GM23248 (cell line): Measurements from ENCODE around the gene MRGPRG. TPM values are rescaled to one million over a fixed set of nuclear protein-coding genes. Genes with fewer than 3 reads are reported as not detected.

Experiments used
- DNase-seq: peaks from one replicate; pipeline ENCODE4 v3.0.0-alpha.2; 2015
- H2AFZ ChIP-seq: fragments of 200-600 bp; sonication (generic); 2 replicates; pipeline ENCODE4 v1.6.1; 2016; ENCODE audit warnings: antibody characterized with exemption
- H3F3A ChIP-seq: fragments of 200-600 bp; sonication (generic); 2 replicates; pipeline ENCODE4 v1.6.1; 2016; ENCODE audit warnings: mild to moderate bottlenecking, antibody characterized with exemption, mixed run types; ENCODE audit not compliant: insufficient read depth
- H3K27ac ChIP-seq: fragments of 200-600 bp; sonication (generic); 2 replicates; pipeline ENCODE4 v1.5.1; 2016; ENCODE audit warnings: mild to moderate bottlenecking
- H3K27me3 ChIP-seq: fragments of 200-600 bp; sonication (generic); replicated peaks from 2 replicates; pipeline ENCODE4 v1.6.1; 2016; ENCODE audit warnings: mild to moderate bottlenecking; ENCODE audit not compliant: insufficient read depth
- H3K36me3 ChIP-seq: fragments of 200-600 bp; sonication (generic); 2 replicates; pipeline ENCODE4 v1.6.1; 2016; ENCODE audit warnings: low read depth, mild to moderate bottlenecking
- H3K4me1 ChIP-seq: fragments of 200-600 bp; sonication (generic); 2 replicates; pipeline ENCODE4 v1.6.1; 2016; ENCODE audit warnings: mild to moderate bottlenecking; ENCODE audit not compliant: insufficient read depth
- H3K4me2 ChIP-seq: fragments of 200-600 bp; sonication (generic); one replicate; pipeline ENCODE4 v1.6.1; 2016; ENCODE audit warnings: mild to moderate bottlenecking; ENCODE audit not compliant: unreplicated experiment
- H3K4me3 ChIP-seq: fragments of 200-600 bp; sonication (generic); 2 replicates; pipeline ENCODE4 v1.5.1; 2016; ENCODE audit warnings: mild to moderate bottlenecking
- H3K79me2 ChIP-seq: fragments of 200-600 bp; sonication (generic); 2 replicates; pipeline ENCODE4 v1.6.1; 2016; ENCODE audit warnings: mild to moderate bottlenecking; ENCODE audit not compliant: insufficient read depth
- H3K9ac ChIP-seq: fragments of 200-600 bp; sonication (generic); 2 replicates; pipeline ENCODE4 v1.6.1; 2016; ENCODE audit warnings: mild to moderate bottlenecking
- H3K9me2 ChIP-seq: fragments of 200-600 bp; sonication (generic); 2 replicates; pipeline ENCODE4 v1.6.1; 2016; ENCODE audit warnings: mixed run types, mild to moderate bottlenecking, moderate library complexity; ENCODE audit not compliant: insufficient read depth
- H3K9me3 ChIP-seq: fragments of 200-600 bp; sonication (generic); one replicate; pipeline ENCODE4 v1.6.1; 2017; ENCODE audit warnings: low read depth
- H4K20me1 ChIP-seq: fragments of 200-600 bp; sonication (generic); 2 replicates; pipeline ENCODE4 v1.6.0; 2016; ENCODE audit not compliant: insufficient read depth
- EZH2 ChIP-seq: fragments of 200-600 bp; sonication (generic); IDR thresholded peaks from 2 replicates; pipeline ENCODE4 v1.6.1; 2018; ENCODE audit warnings: antibody characterized with exemption, mild to moderate bottlenecking; ENCODE audit not compliant: insufficient read depth, poor library complexity, severe bottlenecking
- EZH2phosphoT487 ChIP-seq: fragments of 200-600 bp; sonication (generic); IDR thresholded peaks from 2 replicates; pipeline ENCODE4 v1.6.1; 2018; ENCODE audit warnings: antibody characterized with exemption, moderate library complexity, mild to moderate bottlenecking, low read depth; ENCODE audit not compliant: insufficient read depth
- WGBS, 2 experiments: methylation state at CpG; one replicate each; pipeline ENCODE4 v1.1.6; 2015 to 2017; ENCODE audit warnings: low lambda C conversion rate in 2 of 2, low coverage in 1 of 2; ENCODE audit errors: missing lambda C conversion rate in 2 of 2; 5-methylcytosine and 5-hydroxymethylcytosine counted together
- in situ Hi-C: fragments of 300-500 bp; cut with MboI; formaldehyde crosslinking; loops from 2 replicates; pipeline ENCODE4 v1.15.0; 2020
- polyA plus RNA-seq: library from polyadenylated mRNA; unstranded; fragments of >200 nt; fragmentation: Nextera tagmentation; extraction: Ambion mirVana; gene quantifications from 2 replicates; pipeline ENCODE4 v1.2.1, GENCODE V29; 2016
- total RNA-seq: library from RNA; depleted of rRNA; stranded (reverse); fragments of >200 nt; shearing (Covaris generic); gene quantifications from 2 replicates; pipeline ENCODE4 v1.2.3, GENCODE V29; 2014

The MRGPRG gene
- total and polyA plus RNA-seq, 2 experiments from 2014 or later, result not detected

- Histone ChIP-seq H3K79me2 (no peaks in the 10 kb centered on the region), H4K20me1 (no peaks in the 10 kb centered on the region), H3K9me2 (no peaks in the 10 kb centered on the region), H3K9me3 (no peaks in the 10 kb centered on the region), H3F3A (no peaks in the 10 kb centered on the region), H3K27me3 (peaks cover 18% of the 10 kb centered on the region), H3K36me3 (no peaks in the 10 kb centered on the region), H3K27ac (no peak overlapping the region), H3K4me3 (no peak overlapping the region), H2AFZ (no peak overlapping the region), H3K4me1 (no peaks in the 10 kb centered on the region), H3K4me2 (no peak overlapping the region), H3K9ac (no peak overlapping the region)
- in situ Hi-C loops, result no loop called here
- TF ChIP-seq EZH2 (no peak), EZH2phosphoT487 (no peak)
- WGBS, 2 experiments, result 43 to 52% methylated on average over 15 to 16 of the region's 16 CpGs
- peak; percentile 19 for DNase-seq
Observed at GRCh38 chr11:3205261-3206155, 13.1 kb downstream of the MRGPRG start.

DNA sequence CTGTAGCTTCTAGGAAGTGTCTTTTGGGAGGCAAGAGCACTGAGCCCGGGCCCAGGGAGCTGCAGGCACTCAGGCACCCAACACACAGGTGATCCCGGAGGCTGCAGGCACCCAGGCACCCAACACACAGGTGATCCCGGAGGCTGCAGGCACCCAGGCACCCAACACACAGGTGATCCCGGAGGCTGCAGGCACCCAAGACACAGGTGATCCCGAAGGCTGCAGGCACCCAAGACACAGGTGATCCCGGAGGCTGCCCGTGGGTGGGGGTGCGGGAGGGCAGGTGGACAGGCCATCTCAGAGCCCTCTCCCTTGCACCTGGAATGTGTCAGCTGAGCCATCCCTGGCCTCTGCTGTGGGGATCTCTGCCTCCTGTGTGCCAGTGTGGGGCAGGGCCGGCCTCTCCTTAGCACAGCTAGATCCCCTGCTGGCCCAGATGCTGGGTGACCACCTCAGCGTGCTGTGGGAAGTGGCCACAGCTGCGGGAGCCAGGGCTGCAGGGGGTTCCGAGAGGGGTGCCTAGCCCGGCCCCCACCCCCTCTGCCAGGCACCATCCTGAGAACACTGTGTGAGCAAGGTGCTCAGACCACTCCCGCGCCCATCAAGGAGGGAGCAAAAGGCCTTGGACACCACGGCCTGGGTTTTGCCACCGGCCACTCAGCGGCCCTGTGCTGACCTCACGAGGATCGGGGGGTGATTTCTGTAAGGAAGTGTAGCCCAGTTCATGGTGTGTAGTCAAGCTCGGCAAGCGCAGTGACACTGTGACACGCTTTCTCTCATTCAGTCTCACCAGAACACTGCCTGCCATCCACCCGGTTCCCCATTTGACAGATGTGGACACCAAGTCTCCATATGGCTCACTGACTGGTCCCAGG lies 14.2 kb downstream of the MRGPRG start:
- DNase-seq, result no peak

DNA sequence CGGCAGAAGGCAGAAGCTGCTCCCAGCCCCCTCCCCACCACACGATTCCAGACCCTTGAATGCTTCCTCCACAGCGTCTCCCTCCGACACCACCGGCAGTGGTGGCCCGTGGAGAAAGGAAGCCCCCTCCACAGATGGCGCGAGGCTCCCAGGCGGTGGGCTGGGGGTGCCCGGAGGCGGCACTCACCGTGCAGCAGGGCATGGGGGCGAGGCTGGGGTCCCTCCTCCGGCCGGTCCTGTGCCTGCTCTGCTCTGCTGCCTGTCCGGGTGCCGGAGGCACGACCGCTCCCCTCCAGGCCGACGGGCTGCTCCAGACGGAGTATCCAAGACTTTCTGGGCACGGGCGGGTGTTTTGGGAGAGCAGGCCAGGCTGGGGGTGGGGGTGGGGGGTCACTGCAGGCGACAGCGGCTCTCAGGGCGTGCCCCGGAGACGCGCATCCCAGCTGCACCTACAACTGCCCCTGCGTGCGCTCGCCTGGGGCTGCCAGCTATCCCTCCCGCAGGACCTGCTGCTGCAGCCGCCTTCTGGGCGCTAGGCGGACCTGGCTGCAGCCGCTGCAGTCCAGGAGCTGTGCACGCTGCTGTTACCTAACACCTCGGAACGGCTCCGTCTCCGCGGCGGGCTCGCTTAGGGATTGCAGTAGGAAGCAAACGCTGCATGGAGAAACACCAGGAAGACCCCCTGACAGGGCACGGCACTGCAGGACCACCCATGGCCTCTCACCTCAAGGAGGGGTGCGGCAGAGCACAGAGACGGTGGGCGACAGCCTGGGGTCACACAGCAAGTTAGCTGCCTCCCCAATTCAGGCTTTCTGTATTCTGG lies 15.2 kb downstream of the MRGPRG start:
- Histone ChIP-seq H3K9ac (no peak overlapping the region), H3K27me3 (peaks cover 24% of the 10 kb centered on the region), H3K36me3 (no peaks in the 10 kb centered on the region), H3K27ac (no peak overlapping the region), H4K20me1 (no peaks in the 10 kb centered on the region), H3K4me1 (no peaks in the 10 kb centered on the region), H3K9me3 (no peaks in the 10 kb centered on the region), H3K4me2 (no peak overlapping the region), H3F3A (no peaks in the 10 kb centered on the region), H3K9me2 (no peaks in the 10 kb centered on the region), H3K79me2 (no peaks in the 10 kb centered on the region), H2AFZ (no peak overlapping the region), H3K4me3 (no peak overlapping the region)
- DNase-seq, result peak; percentile 43
- TF ChIP-seq EZH2, result no peak
- no peak for TF ChIP-seq EZH2phosphoT487
- in situ Hi-C loops, result no loop called here
- WGBS, 2 experiments, result 4 to 8% methylated on average over 29 to 50 of the region's 51 CpGs

More for the DNA sequence above, 14.2 kb downstream of the MRGPRG start:
- Histone ChIP-seq H3K4me1 (no peaks in the 10 kb centered on the region), H3K4me3 (no peak overlapping the region), H3K9me3 (no peaks in the 10 kb centered on the region), H3K4me2 (no peak overlapping the region), H3K9me2 (no peaks in the 10 kb centered on the region), H3K27me3 (peaks cover 24% of the 10 kb centered on the region), H3K27ac (no peak overlapping the region), H3K9ac (no peak overlapping the region), H2AFZ (no peak overlapping the region), H4K20me1 (no peaks in the 10 kb centered on the region), H3K36me3 (no peaks in the 10 kb centered on the region), H3K79me2 (no peaks in the 10 kb centered on the region), H3F3A (no peaks in the 10 kb centered on the region)
- in situ Hi-C loops, result no loop called here
- TF ChIP-seq EZH2 (no peak), EZH2phosphoT487 (no peak)
- WGBS, 2 experiments, result 79% methylated on average over 19 to 22 of the region's 24 CpGs

GRCh38 chr11:3202759-3203158 lies 15.9 kb downstream of the MRGPRG start:
- Histone ChIP-seq H3K27ac (no peak overlapping the region), H3K4me1 (no peaks in the 10 kb centered on the region), H3K9me2 (no peaks in the 10 kb centered on the region), H3K9me3 (no peaks in the 10 kb centered on the region), H3K79me2 (no peaks in the 10 kb centered on the region), H4K20me1 (no peaks in the 10 kb centered on the region), H3K4me3 (no peak overlapping the region), H3F3A (no peaks in the 10 kb centered on the region), H2AFZ (no peak overlapping the region), H3K27me3 (peaks cover 24% of the 10 kb centered on the region), H3K9ac (no peak overlapping the region), H3K36me3 (no peaks in the 10 kb centered on the region), H3K4me2 (no peak overlapping the region)
- 6 to 12% methylated on average over 12 to 16 of the region's 17 CpGs for WGBS, 2 experiments
- DNase-seq, result no peak
- in situ Hi-C loops, result no loop called here
- TF ChIP-seq EZH2phosphoT487, result no peak
- peak; percentile 17 for TF ChIP-seq EZH2
